ENCODE results near the gene HADHB.

GRCh38 chr2:26274058-26274613 lies 29.4 kb downstream of the HADHB start:
- TF ChIP-seq CHD2 (IDR thresholded peaks at IDR 0.05; ENCODE audit: low read length, partially characterized antibody) (no peak), MAX (IDR thresholded peaks at IDR 0.05; ENCODE audit: low read depth) (no peak), RXRA (IDR thresholded peaks at IDR 0.05; ENCODE audit: borderline replicate concordance, low read depth) (peak; percentile 33; the same call in 1 of the 2 replicates), GABPA (IDR thresholded peaks at IDR 0.05; ENCODE audit: low read depth) (no peak), EP300 (IDR thresholded peaks at IDR 0.05; ENCODE audit: borderline replicate concordance in 1 of 2, low read depth in 1 of 2, low read length in 1 of 2) (no peak), CTCF (IDR thresholded peaks at IDR 0.05) (no peak), EZH2phosphoT487 (IDR thresholded peaks at IDR 0.05; ENCODE audit: borderline replicate concordance, low read depth) (no peak), POLR2AphosphoS5 (IDR thresholded peaks at IDR 0.05; ENCODE audit: low read depth, low read length) (no peak), YY1 (IDR thresholded peaks at IDR 0.05; ENCODE audit: low read depth) (no peak), SIN3A (IDR thresholded peaks at IDR 0.05; ENCODE audit: borderline replicate concordance, low read depth, low read length) (no peak), TEAD4 (IDR thresholded peaks at IDR 0.05; ENCODE audit: borderline replicate concordance, insufficient read depth) (no peak), REST (IDR thresholded peaks at IDR 0.05; ENCODE audit: low read depth, low read length) (no peak), ELF1 (IDR thresholded peaks at IDR 0.05) (no peak)
